Measurements from ENCODE around the gene P2RX5.

P2RX5 gene

DNA sequence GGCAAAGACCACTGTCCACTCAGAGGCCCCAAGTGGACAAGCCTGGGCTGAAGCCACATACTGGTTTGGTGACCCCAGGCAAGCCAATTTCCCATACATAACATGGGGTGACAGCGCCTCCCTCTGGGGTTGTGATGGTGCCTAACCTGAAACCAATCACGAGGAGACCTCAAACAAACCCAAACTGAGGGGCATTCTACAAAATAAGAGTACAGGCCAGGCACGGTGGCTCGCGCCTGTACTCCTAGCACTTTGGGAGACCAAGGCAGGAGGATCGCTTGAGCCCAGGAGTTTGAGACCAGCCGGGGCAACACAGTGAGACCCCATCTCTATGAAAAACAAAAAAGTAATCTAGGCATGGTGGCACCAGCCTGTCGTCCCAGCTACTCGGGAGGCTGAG, 3.6 kb downstream of the P2RX5 start:
- Histone ChIP-seq H3K9me3 (ENCODE audit: control insufficient read depth, insufficient read depth, low read depth, low read length) (no peaks in the 10 kb centered on the region), H3K36me3 (ENCODE audit: control insufficient read depth in 2 of 2, insufficient read depth in 1 of 2, low read length in 2 of 2) (no peaks in the 10 kb centered on the region; a peak in 1 of 3 replicates), H3K4me3 (ENCODE audit: low read depth, low read length) (no peak overlapping the region), H3K4me1 (ENCODE audit: control insufficient read depth, insufficient read depth, low read length) (no peaks in the 10 kb centered on the region; the same call in 1 of the 2 replicates), H3K27ac (ENCODE audit: extremely low read depth, low read depth, low read length) (no peak overlapping the region)
- ChIA-PET POLR2A (interaction anchor here (1.5 kb wide), 1 partner anchor 31 kb away, joined by 3 read pairs; the partner anchor contains the start of gene HASPIN), CTCF (interaction anchor here (0.6 to 1.6 kb wide), 4 partner anchors 9 to 679 kb away, joined by 3 to 5 read pairs (median 4); no protein-coding TSS in a partner anchor)
- peak; percentile 50; the same call in 1 of the 2 replicates for TF ChIP-seq MYNN (tag by site-specific recombination; IDR thresholded peaks at IDR 0.05; ENCODE audit: borderline replicate concordance)
- peak; percentile 98 for TF ChIP-seq ZNF121 (tag by site-specific recombination; IDR thresholded peaks at IDR 0.05)
- TF ChIP-seq, protein P1, sequence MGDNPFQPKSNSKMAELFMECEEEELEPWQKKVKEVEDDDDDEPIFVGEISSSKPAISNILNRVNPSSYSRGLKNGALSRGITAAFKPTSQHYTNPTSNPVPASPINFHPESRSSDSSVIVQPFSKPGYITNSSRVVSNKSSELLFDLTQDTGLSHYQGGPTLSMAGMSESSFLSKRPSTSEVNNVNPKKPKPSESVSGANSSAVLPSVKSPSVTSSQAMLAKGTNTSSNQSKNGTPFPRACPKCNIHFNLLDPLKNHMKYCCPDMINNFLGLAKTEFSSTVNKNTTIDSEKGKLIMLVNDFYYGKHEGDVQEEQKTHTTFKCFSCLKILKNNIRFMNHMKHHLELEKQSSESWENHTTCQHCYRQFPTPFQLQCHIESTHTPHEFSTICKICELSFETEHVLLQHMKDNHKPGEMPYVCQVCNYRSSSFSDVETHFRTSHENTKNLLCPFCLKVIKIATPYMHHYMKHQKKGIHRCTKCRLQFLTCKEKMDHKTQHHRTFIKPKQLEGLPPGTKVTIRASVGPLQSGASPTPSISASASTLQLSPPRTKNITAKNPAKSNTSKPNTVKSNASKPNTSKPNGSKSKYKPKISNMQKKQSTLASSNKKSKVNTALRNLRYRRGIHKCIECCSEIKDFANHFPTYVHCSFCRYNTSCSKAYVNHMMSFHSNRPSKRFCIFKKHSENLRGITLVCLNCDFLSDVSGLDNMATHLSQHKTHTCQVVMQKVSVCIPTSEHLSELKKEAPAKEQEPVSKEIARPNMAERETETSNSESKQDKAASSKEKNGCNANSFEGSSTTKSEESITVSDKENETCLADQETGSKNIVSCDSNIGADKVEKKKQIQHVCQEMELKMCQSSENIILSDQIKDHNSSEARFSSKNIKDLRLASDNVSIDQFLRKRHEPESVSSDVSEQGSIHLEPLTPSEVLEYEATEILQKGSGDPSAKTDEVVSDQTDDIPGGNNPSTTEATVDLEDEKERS (tag by site-specific recombination; IDR thresholded peaks at IDR 0.05) = no peak

DNA sequence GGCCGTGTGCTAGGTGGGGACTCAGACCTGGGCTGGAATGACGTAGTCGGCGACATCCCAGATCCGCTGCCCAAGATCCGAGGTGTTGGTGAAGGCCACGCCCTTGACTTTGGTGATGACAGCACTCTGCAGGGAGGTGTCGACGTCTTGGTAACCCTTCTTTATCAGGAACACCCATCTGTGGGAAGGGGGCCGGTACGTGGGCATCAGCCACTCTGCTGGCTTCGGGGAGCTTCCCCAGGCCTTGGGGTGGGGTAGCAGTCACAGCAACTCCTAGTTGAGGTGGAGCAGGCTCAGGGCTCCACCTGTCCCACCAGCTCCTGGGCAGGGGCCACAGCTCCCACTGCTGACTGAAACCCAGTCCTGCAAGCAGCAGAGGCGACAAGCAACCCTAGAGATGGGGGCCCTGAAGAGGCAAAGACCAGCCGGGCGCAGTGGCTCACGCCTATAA, 4.3 kb downstream of the P2RX5 start:
- POLR2A ChIA-PET = interaction anchor here (0.6 to 1.6 kb wide), 2 partner anchors 32 to 47 kb away, joined by 4 to 5 read pairs; partner anchors contain the start of gene HASPIN
- TF ChIP-seq ZNF214 (tag by site-specific recombination; IDR thresholded peaks at IDR 0.05; ENCODE audit: borderline replicate concordance) = no peak
- 0 out of 2 replicates have a peak, but pooled peaks have one; percentile 18 for TF ChIP-seq KLF1 (tag by site-specific recombination; IDR thresholded peaks at IDR 0.05)
- TF ChIP-seq, protein P2, sequence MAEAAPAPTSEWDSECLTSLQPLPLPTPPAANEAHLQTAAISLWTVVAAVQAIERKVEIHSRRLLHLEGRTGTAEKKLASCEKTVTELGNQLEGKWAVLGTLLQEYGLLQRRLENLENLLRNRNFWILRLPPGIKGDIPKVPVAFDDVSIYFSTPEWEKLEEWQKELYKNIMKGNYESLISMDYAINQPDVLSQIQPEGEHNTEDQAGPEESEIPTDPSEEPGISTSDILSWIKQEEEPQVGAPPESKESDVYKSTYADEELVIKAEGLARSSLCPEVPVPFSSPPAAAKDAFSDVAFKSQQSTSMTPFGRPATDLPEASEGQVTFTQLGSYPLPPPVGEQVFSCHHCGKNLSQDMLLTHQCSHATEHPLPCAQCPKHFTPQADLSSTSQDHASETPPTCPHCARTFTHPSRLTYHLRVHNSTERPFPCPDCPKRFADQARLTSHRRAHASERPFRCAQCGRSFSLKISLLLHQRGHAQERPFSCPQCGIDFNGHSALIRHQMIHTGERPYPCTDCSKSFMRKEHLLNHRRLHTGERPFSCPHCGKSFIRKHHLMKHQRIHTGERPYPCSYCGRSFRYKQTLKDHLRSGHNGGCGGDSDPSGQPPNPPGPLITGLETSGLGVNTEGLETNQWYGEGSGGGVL (tag by site-specific recombination; IDR thresholded peaks at IDR 0.05) = no peak
- CTCF ChIA-PET = interaction anchor here (0.6 to 1.6 kb wide), 5 partner anchors 8 to 308 kb away, joined by 3 to 5 read pairs (median 4); no protein-coding TSS in a partner anchor

DNA sequence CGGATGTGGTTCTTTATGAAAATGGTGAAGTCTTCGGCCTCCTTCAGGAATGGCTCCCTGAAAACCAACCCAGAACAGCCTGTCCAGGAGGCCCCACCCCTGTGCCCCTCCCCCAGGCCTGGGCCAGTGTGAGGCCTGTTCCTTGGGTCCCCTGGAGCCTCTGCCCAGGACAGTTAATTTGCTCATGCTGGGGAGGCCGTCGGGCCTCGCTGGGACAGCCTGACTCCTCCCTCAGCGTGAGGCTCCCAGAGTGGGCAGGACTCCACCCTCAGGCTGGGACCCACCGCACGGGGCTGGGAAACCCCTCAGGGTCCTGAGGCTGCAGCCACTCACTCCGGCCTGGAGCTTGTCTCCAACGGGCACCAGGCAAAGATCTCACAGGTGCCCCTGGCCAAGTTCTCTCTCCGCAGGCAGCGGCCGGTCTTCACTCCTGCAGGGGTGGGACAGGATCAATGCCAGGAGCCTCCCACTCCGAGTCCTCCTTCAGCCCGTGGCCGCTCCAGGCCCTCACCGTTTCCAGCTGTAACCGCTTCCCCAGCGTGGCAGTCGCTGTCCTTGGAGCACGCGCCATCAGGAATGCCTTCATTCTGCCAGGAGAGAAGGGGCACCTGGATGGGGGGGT, 5.8 kb downstream of the P2RX5 start:
- TF ChIP-seq ZNF600 (tag by site-specific recombination; IDR thresholded peaks at IDR 0.05) (no peak), GLIS2 (tag by site-specific recombination; IDR thresholded peaks at IDR 0.05) (no peak), GLIS1 (tag by site-specific recombination; IDR thresholded peaks at IDR 0.05) (peak; percentile 51), ZNF544 (tag by site-specific recombination; IDR thresholded peaks at IDR 0.05) (no peak), ZNF324 (tag by site-specific recombination; IDR thresholded peaks at IDR 0.05) (no peak), ZNF670 (tag by site-specific recombination; IDR thresholded peaks at IDR 0.05; ENCODE audit: low read depth) (no peak), ZIC2 (tag by site-specific recombination; IDR thresholded peaks at IDR 0.05) (peak; percentile 43; the same call in 1 of the 2 replicates)
- TF ChIP-seq, protein P3, sequence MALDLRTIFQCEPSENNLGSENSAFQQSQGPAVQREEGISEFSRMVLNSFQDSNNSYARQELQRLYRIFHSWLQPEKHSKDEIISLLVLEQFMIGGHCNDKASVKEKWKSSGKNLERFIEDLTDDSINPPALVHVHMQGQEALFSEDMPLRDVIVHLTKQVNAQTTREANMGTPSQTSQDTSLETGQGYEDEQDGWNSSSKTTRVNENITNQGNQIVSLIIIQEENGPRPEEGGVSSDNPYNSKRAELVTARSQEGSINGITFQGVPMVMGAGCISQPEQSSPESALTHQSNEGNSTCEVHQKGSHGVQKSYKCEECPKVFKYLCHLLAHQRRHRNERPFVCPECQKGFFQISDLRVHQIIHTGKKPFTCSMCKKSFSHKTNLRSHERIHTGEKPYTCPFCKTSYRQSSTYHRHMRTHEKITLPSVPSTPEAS (tag by site-specific recombination; IDR thresholded peaks at IDR 0.05) = 0 out of 2 replicates have a peak, but pooled peaks have one; percentile 5
- Histone ChIP-seq H3K27ac (ENCODE audit: extremely low read depth, low read depth, low read length) (no peak overlapping the region), H3K4me3 (ENCODE audit: low read depth, low read length) (no peak overlapping the region), H3K36me3 (ENCODE audit: control insufficient read depth in 2 of 2, insufficient read depth in 1 of 2, low read length in 2 of 2) (no peaks in the 10 kb centered on the region; a peak in 1 of 3 replicates), H3K9me3 (ENCODE audit: control insufficient read depth, insufficient read depth, low read depth, low read length) (no peaks in the 10 kb centered on the region), H3K4me1 (ENCODE audit: control insufficient read depth, insufficient read depth, low read length) (no peaks in the 10 kb centered on the region; the same call in 1 of the 2 replicates)
- ChIA-PET POLR2A (interaction anchor here (1.6 kb wide), 1 partner anchor 33 kb away, joined by 5 read pairs; the partner anchor contains the start of gene HASPIN), CTCF (interaction anchor here (0.7 kb wide), 1 partner anchor 144 kb away, joined by 4 read pairs; no protein-coding TSS in a partner anchor)

More for the DNA sequence above, 4.3 kb downstream of the P2RX5 start:
- Histone ChIP-seq H3K4me3 (ENCODE audit: low read depth, low read length) (no peak overlapping the region), H3K4me1 (ENCODE audit: control insufficient read depth, insufficient read depth, low read length) (no peaks in the 10 kb centered on the region; the same call in 1 of the 2 replicates), H3K27ac (ENCODE audit: extremely low read depth, low read depth, low read length) (no peak overlapping the region), H3K9me3 (ENCODE audit: control insufficient read depth, insufficient read depth, low read depth, low read length) (no peaks in the 10 kb centered on the region), H3K36me3 (ENCODE audit: control insufficient read depth in 2 of 2, insufficient read depth in 1 of 2, low read length in 2 of 2) (no peaks in the 10 kb centered on the region; a peak in 1 of 3 replicates)

All from HEK293 (cell line).